GM18861 (cell line): ENCODE data around the gene RHCE.
A peak's percentile ranks its signal among the peaks of the same experiment; 100 is the strongest.
"Not testable (repeated sequence)": the region's sequence is repeated elsewhere in the genome, so short reads cannot be mapped to it uniquely, and the experiment has no call there.

ENCODE experiments used
- ATAC-seq: cut with Tn5 transposase; IDR thresholded peaks from one replicate; pipeline ENCODE4 v1.9.1; 2021; ENCODE audit not compliant: unreplicated experiment

Gene RHCE

DNA sequence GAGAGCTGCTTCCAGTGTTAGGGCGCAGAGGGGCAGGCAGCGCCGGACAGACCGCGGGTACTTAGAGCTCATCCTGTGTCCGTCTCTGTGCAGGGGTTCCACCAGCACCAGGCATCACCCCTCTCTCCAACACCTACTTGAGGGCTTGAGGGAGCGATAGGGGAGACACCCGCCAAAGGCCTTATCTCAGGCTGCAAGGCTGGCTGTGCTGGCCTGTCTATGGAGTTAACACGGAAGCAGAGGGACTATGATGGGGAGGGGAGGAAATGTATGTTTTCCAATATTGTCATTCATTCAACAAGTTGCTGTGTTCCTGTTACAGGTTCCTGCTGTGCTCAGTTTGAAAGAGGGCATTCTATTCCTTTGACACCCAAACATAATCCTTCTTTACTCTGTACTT is at the start of gene RHCE:
TSS of gene RHCE (minus strand) at position 111 of the 400 bp plus-strand sequence. CDS start at position 72, 39 bp downstream.
- ATAC-seq, result not testable (repeated sequence)

DNA sequence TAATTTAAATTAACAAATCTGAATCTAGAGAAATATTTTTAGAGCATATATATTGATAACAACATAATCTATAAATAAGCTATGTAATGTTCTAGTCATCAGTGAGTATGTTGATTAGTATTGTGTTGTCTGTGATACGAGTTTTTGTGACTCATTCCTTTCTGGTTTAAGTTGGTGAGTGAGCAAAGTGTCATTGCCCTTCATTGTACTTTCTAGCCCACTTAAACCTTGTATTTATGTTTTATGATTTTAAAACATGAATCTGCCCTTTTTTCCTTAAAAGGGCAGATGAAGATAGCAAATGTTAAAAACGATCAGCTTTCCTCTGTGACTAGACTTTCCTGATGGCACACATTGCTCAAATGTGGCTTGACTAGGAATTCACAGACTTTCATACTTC is 48.6 kb upstream of the RHCE start:
- no peak for ATAC-seq

DNA sequence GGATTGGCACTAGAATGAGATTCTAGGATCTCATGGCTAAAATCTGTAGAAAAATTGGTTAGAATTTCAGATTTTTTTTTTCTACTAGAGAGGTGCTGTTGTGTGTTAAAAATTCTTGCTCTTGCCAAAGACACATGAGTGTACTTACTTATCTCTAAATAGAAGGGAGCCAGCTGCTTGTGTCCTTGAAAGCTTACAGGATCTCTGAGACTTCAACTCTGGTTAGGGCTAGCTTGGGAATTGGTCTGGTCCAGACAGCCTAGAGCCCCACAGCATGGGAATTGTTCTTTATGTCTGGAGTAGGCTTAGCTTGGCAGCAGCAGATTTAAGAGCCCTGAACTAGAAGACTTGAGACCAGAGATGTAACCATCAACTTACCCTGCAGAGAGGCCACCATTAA is 47.4 kb upstream of the RHCE start:
- no peak for ATAC-seq

DNA sequence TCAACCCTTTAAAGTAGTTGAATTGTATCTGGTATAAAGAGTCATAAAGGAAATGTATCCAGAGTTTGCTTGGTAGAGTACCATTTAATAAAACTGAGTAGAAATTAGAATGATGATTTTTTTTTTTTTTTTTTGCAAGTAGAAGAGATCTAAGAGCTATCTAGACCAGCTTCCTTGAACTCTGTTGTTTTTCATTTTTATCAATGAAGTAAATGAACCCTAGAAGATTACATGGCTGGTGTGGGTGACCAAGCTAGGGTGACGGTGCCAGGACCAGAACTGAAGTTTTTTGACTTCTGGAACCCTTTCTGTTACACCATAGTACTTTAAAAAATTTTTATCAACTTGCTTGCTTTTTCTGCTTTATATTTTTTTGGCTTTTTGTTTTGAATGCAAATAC is 47.0 kb upstream of the RHCE start:
- no peak for ATAC-seq

DNA sequence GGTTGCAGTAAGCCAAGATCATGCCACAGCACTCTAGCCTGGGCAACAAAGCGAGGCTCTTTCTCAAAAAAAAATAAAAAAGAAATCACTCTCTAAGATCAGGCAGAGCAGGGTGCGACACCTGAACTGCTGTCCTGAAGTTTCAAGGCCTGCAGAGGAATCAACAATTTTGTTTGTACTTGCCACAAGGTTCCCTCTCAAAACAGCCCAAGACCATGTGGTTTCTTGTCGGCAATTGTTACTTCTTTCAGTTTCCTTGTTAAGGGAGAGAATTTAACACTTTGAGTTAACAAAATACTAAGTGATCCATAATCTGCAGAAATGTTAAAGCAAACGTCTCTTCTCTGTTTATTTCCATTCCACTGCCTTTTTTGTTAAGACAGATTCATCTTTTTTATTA is 46.6 kb upstream of the RHCE start:
- ATAC-seq, result no peak

DNA sequence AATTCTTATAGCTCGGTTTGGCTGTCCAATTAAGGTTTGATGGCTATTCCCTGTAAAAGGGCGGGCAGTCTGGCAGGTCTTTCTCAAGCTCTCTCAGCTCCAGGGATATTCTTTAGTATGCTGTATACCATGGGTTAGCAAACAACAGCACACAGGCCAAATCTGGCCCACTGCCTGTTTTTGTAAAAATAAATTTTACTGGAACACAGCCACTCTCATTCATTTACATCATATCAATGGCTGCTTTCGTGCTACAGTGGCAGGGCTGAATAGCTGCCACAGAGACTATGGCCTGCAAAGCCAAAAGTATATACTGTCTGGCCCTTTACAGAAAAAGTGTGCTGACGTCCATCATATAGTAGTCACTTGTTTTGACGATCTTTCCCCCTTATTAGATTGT is 42.1 kb upstream of the RHCE start:
- ATAC-seq, result no peak

DNA sequence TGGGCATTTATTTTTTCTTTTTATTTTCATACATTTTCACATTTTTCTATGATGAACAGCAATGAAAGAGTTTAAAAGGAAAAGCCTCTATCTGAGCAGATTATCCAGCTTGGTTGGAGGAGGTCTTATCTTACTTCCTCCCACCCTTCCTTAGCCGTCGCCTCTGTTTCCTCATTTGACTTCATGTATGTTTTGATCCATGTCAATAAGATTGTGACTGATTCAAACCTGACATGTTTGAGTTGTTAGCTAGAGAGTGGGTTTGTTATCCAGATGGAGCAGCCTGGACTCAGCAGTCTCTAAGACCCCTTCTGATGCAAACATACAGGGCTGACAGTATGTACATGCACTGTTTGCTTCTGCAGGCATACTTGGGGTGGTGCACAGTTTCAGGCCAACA is 41.2 kb upstream of the RHCE start:
- ATAC-seq, result no peak

DNA sequence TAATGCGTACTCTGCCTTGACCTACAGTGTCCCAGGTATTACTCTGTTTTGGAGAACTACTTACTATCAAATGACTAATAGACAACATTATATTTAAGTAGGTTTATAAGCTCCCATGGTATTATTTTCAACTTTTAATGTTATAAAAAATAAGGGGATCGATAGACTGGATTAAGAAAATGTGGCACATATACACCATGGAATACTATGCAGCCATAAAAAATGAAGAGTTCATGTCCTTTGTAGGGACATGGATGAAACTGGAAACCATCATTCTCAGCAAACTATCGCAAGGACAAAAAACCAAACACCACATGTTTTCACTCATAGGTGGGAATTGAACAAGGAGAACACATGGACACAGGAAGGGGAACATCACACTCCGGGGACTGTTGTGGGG is 40.2 kb upstream of the RHCE start:
- ATAC-seq, result not testable (repeated sequence)

DNA sequence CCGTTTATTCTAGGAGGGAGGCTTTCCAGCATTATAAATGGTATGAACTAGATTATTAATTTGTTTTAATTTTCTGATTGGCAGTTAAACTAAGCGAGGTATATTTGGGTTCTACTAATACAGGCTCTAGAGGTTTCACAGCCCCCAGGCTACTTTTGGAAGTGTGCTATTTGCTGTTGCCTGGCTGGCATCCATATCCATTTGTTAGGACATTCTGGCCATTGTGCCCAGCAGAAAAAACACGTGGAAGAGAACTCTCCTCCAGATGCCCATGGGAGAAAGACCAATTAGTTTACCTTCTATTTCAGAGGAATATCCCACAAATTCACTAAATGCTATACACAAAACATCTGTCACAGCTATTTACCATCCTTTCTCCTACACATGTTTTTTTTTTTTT is 39.4 kb upstream of the RHCE start:
- no peak for ATAC-seq

- no peak for ATAC-seq
These were observed 38.1 kb upstream of the RHCE start for GRCh38 chr1:25458541-25459298.

DNA sequence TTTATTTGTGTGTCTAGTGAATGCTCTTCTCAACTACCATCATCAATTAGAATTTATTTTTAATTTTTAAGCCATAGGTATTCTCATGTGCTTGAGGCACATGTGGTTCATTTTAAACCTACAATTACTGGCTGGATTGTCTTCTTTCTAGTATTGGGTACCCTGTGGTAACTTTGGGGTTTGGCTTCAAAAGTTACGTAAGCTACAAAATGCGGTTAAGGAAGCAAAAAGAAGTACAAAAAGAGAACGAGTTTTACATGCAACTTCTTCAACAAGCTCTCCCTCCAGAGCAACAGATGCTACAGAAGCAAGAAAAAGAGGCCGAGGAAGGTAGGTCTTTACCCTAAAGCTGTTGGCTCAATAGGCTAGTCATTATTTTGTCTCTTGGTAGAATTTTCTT is 35.9 kb upstream of the RHCE start:
- ATAC-seq, result no peak

- no peak for ATAC-seq
These were observed 31.3 kb upstream of the RHCE start for GRCh38 chr1:25451908-25452307.

GRCh38 chr1:25450891-25451290 is 30.3 kb upstream of the RHCE start:
- ATAC-seq, result no peak

DNA sequence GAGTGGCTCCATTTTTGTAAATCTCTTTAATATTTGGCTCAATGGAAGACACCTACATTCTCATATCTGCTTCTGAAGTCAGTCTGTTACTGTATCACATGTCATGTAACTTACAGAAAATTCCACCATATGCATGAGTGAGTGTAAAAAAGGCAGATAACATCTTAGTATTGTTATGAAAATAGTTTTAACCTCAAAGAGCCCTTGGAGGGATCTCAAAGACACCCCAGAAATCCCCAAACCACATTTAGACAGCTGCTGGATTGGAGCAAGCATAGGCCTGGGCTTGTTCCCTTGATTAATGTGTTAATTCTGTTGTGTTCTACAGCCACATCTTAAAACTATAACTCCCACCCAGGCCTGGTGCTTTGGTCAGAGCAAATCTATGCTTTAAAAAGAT is 26.9 kb upstream of the RHCE start:
- peak; percentile 74 for ATAC-seq

DNA sequence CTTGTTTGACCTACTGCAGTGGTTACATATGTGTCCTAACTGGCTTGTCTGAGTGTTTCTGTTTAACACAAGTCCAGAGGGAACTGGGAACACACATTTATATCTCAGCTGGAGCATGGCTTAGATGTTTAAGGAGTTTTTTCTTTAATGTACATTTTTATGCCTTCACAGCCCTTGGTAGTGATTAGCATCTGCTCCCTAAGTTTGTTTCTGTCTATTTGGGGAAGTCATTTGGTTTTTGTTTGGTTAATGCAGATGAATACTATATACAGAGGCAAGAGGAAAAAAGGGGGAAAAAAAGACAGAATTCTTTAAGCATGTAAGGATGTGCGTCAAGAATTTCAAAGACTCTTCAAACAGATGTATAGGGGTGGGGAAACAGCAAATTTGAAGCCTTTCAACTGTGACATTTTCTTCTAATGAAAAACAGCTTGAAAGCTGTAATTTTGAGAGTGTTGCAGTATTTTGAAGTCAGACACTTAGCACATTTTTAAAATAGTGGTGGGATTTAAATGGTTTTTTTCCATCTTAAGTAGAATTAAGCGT is 25.4 kb upstream of the RHCE start:
- no peak for ATAC-seq

DNA sequence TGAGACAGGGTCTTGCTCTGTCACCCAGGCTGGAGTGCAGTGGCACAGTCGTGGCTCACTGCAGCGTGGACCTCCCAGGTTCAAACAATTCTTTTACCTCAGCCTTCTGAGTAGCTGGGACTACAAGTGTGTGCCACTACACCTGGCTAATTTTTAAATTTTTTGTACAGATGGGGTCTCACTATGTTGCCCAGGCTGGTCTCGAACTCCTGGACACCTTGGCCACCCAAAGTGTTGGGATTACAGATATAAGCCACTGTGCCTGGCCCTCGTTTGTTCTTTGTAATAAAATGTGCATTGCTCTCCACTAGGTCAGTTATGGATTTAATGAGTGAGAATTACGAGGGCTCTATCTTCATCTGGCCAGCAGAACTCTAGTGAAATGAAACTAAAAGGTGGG is 24.0 kb upstream of the RHCE start:
- ATAC-seq, result not testable (repeated sequence)

DNA sequence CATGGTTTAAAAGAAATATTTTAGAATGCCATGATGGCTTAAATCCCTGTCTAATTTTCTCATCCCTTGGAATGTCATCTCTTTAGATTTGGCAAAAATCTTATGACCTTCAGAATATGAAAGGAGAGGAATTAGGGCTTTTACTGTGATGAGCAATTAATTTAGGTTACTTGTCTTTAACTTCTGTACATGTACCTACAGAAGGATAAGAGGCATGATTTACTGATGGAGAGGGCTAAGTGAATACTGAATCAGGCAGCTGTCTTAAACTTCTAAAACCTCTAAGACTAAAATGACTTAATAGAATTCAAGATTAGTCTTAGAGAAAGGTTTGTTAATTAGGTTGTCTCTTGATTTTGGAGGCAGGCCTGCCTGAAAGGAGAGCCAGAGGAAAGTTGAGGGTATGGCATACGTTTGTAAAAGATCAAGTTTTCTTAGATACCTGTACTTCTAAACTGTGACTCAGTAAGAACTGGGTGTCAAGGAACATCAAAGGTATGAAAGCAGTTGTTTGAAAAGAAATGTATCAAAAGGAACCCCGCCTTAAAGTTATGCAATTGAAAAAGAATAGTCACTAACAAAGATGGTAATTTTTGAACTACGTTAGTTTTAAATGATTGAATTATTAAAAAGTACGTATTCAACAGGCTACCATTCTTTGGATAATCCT is 22.5 kb upstream of the RHCE start:
- ATAC-seq, result no peak

DNA sequence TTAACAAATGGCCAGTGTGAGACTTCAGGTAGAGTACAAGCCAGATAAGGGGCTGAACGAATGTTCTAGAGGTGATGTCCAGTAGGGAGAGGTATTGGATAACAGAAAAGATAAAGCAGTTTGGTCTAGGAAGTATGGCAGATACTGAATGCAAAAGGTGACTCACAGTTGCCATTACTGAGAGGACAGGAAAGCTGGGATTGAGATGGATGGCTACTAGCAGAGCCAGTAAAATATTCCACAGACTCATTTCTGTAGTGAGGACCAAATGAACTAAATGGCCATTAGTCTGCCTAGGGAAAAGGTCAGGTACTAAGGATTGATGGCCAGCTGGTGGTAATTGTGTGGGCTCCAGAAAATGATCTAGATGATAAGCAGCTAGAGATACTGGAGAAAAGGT is 21.6 kb upstream of the RHCE start:
- no peak for ATAC-seq

DNA sequence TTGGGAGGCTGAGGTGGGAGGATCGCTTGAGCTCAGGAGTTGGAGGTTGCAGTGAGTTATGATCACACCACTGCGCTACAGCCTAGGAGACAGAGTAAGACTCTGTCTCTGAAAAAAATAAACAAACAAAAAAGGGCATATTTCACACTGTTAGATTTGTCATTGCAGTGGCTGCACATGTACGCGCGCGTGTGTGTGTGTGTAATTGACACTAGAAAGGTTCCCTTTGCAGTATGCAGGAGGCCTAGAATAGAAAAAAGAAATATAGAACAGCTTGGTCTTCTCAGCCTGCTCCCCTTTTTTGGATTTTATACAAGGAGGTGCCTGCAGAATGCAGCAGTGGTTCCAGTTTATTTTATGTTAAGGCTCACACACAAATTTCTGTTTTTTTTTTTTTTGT is 18.7 kb upstream of the RHCE start:
- ATAC-seq, result no peak

DNA sequence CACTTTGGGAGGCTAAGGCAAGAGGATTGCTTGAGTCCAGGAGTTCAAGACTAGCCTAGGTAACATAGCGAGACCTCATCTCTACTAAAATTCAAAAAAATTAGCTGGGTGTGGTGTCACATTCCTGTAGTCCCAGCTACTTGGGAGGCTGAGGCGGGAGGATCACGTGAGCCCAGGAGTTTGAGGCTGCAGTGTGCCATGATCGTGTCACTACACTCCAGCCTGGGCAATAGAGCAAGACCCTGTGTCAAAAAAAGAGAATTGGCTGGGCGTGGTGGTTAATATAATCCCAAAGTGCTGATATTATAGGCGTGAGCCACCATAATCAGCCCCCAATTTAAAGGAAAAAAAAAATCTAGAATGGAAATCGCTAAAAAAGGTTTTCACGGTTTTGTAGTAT is 17.0 kb upstream of the RHCE start:
- ATAC-seq, result no peak

DNA sequence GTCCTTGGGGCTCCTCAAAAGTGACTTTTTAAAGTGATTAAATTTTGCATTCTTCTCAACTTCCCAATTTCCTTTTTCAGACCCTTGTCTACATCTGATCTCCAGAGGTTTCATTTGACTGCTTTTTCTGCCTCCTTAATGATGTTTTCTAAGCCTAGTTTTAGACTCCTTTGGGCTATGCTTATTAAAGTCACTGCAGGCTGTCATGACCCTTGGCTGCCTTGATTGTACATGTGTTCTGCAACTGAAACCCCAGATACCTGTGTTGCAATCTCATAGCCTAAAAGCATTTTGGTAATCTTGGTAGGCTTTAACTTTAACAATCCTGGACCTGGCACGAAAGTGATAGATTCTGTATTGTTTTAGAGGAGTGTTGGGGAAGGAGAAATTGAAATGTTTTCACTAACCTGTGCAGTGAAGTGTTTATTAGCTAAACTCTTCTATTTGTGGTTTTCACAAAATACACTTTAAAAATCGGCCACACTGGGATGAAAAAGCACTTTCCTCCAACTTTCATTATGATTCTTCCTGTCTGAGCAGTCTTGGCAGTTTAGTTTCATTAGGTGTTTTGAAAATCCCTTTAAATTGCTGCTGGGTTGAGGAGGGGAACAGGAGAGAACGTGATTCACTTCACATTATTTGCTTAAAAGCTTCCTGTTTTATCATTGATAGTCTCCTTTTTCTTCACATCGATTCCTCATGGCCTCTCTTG is 14.9 kb upstream of the RHCE start:
- no peak for ATAC-seq
